ENCODE results near the gene REPIN1.

Gene REPIN1

GRCh38 chr7:150411606-150412005 lies 43.0 kb downstream of the REPIN1 start:
- no peak for DNase-seq
- H3K4me1 ChIP-seq (ENCODE audit: control insufficient read depth, insufficient read depth, low read length, poor library complexity, severe bottlenecking): peaks cover 8% of the 10 kb centered on the region
- H3K27ac ChIP-seq (ENCODE audit: insufficient read depth, low read length, poor library complexity, severe bottlenecking): no peak overlapping the region
- peaks cover 21% of the 10 kb centered on the region for H3K36me3 ChIP-seq (ENCODE audit: control insufficient read depth, insufficient read depth, low read length)
- H3K9me3 ChIP-seq (ENCODE audit: control insufficient read depth, low read length): no peaks in the 10 kb centered on the region
- H3K27me3 ChIP-seq (replicated peaks; ENCODE audit: control insufficient read depth, insufficient read depth, low read length, poor library complexity, severe bottlenecking): no peaks in the 10 kb centered on the region
- no peak overlapping the region for H3K4me3 ChIP-seq (ENCODE audit: insufficient read depth, low read depth, low read length, poor library complexity, severe bottlenecking)

- no peak overlapping the region for H3K27ac ChIP-seq (ENCODE audit: insufficient read depth, low read length, poor library complexity, severe bottlenecking)
- no peaks in the 10 kb centered on the region for H3K27me3 ChIP-seq (replicated peaks; ENCODE audit: control insufficient read depth, insufficient read depth, low read length, poor library complexity, severe bottlenecking)
Observed at GRCh38 chr7:150412016-150412415, 43.4 kb downstream of the REPIN1 start.

GRCh38 chr7:150412518-150413488 lies 44.2 kb downstream of the REPIN1 start:
- Histone ChIP-seq H3K9me3 (ENCODE audit: control insufficient read depth, low read length) (no peaks in the 10 kb centered on the region), H3K36me3 (ENCODE audit: control insufficient read depth, insufficient read depth, low read length) (peaks cover 21% of the 10 kb centered on the region), H3K4me1 (ENCODE audit: control insufficient read depth, insufficient read depth, low read length, poor library complexity, severe bottlenecking) (no peaks in the 10 kb centered on the region), H3K4me3 (ENCODE audit: insufficient read depth, low read depth, low read length, poor library complexity, severe bottlenecking) (no peak overlapping the region), H3K27me3 (replicated peaks; ENCODE audit: control insufficient read depth, insufficient read depth, low read length, poor library complexity, severe bottlenecking) (no peaks in the 10 kb centered on the region), H3K27ac (ENCODE audit: insufficient read depth, low read length, poor library complexity, severe bottlenecking) (no peak overlapping the region)
- DNase-seq: no peak

More at GRCh38 chr7:150412016-150412415, 43.4 kb downstream of the REPIN1 start:
- DNase-seq: no peak
- H3K36me3 ChIP-seq (ENCODE audit: control insufficient read depth, insufficient read depth, low read length): peaks cover 21% of the 10 kb centered on the region
- no peak overlapping the region for H3K4me3 ChIP-seq (ENCODE audit: insufficient read depth, low read depth, low read length, poor library complexity, severe bottlenecking)
- H3K4me1 ChIP-seq (ENCODE audit: control insufficient read depth, insufficient read depth, low read length, poor library complexity, severe bottlenecking): peaks cover 6% of the 10 kb centered on the region
- H3K9me3 ChIP-seq (ENCODE audit: control insufficient read depth, low read length): no peaks in the 10 kb centered on the region

GRCh38 chr7:150413640-150414081 lies 45.0 kb downstream of the REPIN1 start:
- H3K27ac ChIP-seq (ENCODE audit: insufficient read depth, low read length, poor library complexity, severe bottlenecking): no peak overlapping the region
- H3K27me3 ChIP-seq (replicated peaks; ENCODE audit: control insufficient read depth, insufficient read depth, low read length, poor library complexity, severe bottlenecking): no peaks in the 10 kb centered on the region
- no peak for DNase-seq
- H3K9me3 ChIP-seq (ENCODE audit: control insufficient read depth, low read length): no peaks in the 10 kb centered on the region
- peaks cover 19% of the 10 kb centered on the region for H3K36me3 ChIP-seq (ENCODE audit: control insufficient read depth, insufficient read depth, low read length)
- H3K4me3 ChIP-seq (ENCODE audit: insufficient read depth, low read depth, low read length, poor library complexity, severe bottlenecking): no peak overlapping the region
- no peaks in the 10 kb centered on the region for H3K4me1 ChIP-seq (ENCODE audit: control insufficient read depth, insufficient read depth, low read length, poor library complexity, severe bottlenecking)

- no peaks in the 10 kb centered on the region for H3K9me3 ChIP-seq (ENCODE audit: control insufficient read depth, low read length)
- no peak for DNase-seq
- H3K36me3 ChIP-seq (ENCODE audit: control insufficient read depth, insufficient read depth, low read length): peaks cover 6% of the 10 kb centered on the region
- no peak overlapping the region for H3K4me3 ChIP-seq (ENCODE audit: insufficient read depth, low read depth, low read length, poor library complexity, severe bottlenecking)
- H3K27ac ChIP-seq (ENCODE audit: insufficient read depth, low read length, poor library complexity, severe bottlenecking): no peak overlapping the region
- no peaks in the 10 kb centered on the region for H3K27me3 ChIP-seq (replicated peaks; ENCODE audit: control insufficient read depth, insufficient read depth, low read length, poor library complexity, severe bottlenecking)
- H3K4me1 ChIP-seq (ENCODE audit: control insufficient read depth, insufficient read depth, low read length, poor library complexity, severe bottlenecking): no peaks in the 10 kb centered on the region
Observed at GRCh38 chr7:150415161-150416153, 46.8 kb downstream of the REPIN1 start.

- Histone ChIP-seq H3K4me1 (ENCODE audit: control insufficient read depth, insufficient read depth, low read length, poor library complexity, severe bottlenecking) (no peaks in the 10 kb centered on the region), H3K27me3 (replicated peaks; ENCODE audit: control insufficient read depth, insufficient read depth, low read length, poor library complexity, severe bottlenecking) (no peaks in the 10 kb centered on the region), H3K27ac (ENCODE audit: insufficient read depth, low read length, poor library complexity, severe bottlenecking) (no peak overlapping the region), H3K4me3 (ENCODE audit: insufficient read depth, low read depth, low read length, poor library complexity, severe bottlenecking) (no peak overlapping the region), H3K9me3 (ENCODE audit: control insufficient read depth, low read length) (no peaks in the 10 kb centered on the region), H3K36me3 (ENCODE audit: control insufficient read depth, insufficient read depth, low read length) (no peaks in the 10 kb centered on the region)
- no peak for DNase-seq
Observed at GRCh38 chr7:150417239-150417638, 48.6 kb downstream of the REPIN1 start.

GRCh38 chr7:150417863-150418262 lies 49.2 kb downstream of the REPIN1 start:
- H3K36me3 ChIP-seq (ENCODE audit: control insufficient read depth, insufficient read depth, low read length): no peaks in the 10 kb centered on the region
- H3K4me1 ChIP-seq (ENCODE audit: control insufficient read depth, insufficient read depth, low read length, poor library complexity, severe bottlenecking): no peaks in the 10 kb centered on the region
- H3K27me3 ChIP-seq (replicated peaks; ENCODE audit: control insufficient read depth, insufficient read depth, low read length, poor library complexity, severe bottlenecking): no peaks in the 10 kb centered on the region
- DNase-seq: no peak
- H3K27ac ChIP-seq (ENCODE audit: insufficient read depth, low read length, poor library complexity, severe bottlenecking): no peak overlapping the region
- H3K4me3 ChIP-seq (ENCODE audit: insufficient read depth, low read depth, low read length, poor library complexity, severe bottlenecking): no peak overlapping the region
- no peaks in the 10 kb centered on the region for H3K9me3 ChIP-seq (ENCODE audit: control insufficient read depth, low read length)

GRCh38 chr7:150420242-150420641 lies 51.6 kb downstream of the REPIN1 start:
- Histone ChIP-seq H3K9me3 (ENCODE audit: control insufficient read depth, low read length) (no peaks in the 10 kb centered on the region), H3K27me3 (replicated peaks; ENCODE audit: control insufficient read depth, insufficient read depth, low read length, poor library complexity, severe bottlenecking) (no peaks in the 10 kb centered on the region), H3K4me1 (ENCODE audit: control insufficient read depth, insufficient read depth, low read length, poor library complexity, severe bottlenecking) (no peaks in the 10 kb centered on the region), H3K36me3 (ENCODE audit: control insufficient read depth, insufficient read depth, low read length) (no peaks in the 10 kb centered on the region), H3K27ac (ENCODE audit: insufficient read depth, low read length, poor library complexity, severe bottlenecking) (no peak overlapping the region), H3K4me3 (ENCODE audit: insufficient read depth, low read depth, low read length, poor library complexity, severe bottlenecking) (no peak overlapping the region)
- no peak for DNase-seq

- DNase-seq: peak; percentile 62 to 69 (median 66)
- no peak overlapping the region for H3K27ac ChIP-seq (ENCODE audit: insufficient read depth, low read length, poor library complexity, severe bottlenecking)
- H3K27me3 ChIP-seq (replicated peaks; ENCODE audit: control insufficient read depth, insufficient read depth, low read length, poor library complexity, severe bottlenecking): no peaks in the 10 kb centered on the region
- no peaks in the 10 kb centered on the region for H3K4me1 ChIP-seq (ENCODE audit: control insufficient read depth, insufficient read depth, low read length, poor library complexity, severe bottlenecking)
- no peaks in the 10 kb centered on the region for H3K36me3 ChIP-seq (ENCODE audit: control insufficient read depth, insufficient read depth, low read length)
- no peaks in the 10 kb centered on the region for H3K9me3 ChIP-seq (ENCODE audit: control insufficient read depth, low read length)
- no peak overlapping the region for H3K4me3 ChIP-seq (ENCODE audit: insufficient read depth, low read depth, low read length, poor library complexity, severe bottlenecking)
Observed at GRCh38 chr7:150420987-150421674, 52.5 kb downstream of the REPIN1 start.
